Measurements from ENCODE around the gene ATP5PD.
"Not testable (repeated sequence)": the region's sequence is repeated elsewhere in the genome, so short reads cannot be mapped to it uniquely, and the experiment has no call there.

The ATP5PD gene

DNA sequence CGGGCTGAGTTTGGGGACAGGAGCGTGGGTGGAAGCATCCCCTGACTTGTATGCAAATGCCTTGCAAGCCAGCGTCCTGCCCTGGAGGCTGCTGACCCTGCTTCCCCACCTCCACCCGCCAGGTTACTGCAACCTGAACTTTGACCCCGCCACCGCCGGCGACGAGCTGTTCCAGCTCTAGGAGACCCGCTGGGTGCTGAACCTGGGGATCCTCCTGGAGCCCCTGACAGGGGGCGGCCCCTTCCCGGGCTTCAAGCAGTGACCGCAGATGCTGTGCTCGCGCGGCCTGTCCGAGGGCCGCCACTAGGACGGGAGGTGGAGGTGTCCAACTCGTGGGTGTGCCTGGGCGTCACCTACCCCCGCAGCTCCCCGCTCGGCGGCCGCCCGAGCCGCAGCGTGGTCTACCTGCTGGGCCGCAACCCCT, 30.3 kb upstream of the ATP5PD start:
- no peak for DNase-seq

DNA sequence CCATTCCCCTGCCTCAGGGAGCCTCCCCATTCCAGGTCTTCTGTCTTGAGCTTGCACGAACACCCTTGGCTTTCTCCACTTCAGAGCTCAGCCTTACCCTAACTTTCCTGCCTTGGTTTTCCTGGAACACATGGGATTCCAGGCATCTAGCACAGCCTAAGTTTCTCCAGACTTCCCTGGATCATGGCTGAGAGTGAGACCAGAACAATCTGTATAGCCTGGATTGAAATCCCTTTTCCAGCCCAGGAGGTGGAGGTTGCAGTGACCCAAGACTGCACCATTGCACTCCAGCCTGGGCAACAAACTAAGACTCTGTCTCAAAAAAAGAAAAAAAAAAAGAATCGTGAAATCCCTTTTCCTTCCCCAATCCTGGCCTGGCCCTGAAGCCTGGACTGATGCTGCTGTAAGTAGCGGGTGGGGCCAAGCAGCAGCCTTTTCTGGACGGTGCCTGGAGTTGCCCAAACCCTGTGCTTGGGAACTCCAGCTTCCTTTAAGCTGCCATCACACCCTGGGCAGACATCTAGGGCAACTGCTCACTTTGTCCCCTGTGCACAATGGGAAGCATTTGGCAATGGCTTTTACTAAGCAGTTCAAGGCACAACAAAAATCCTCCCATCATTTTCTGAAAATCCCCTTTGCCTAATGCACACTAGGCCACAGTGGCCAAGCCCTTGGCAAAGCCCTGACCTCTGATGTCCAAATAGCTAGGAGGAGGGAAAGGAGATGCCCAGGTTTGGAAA, 29.0 kb upstream of the ATP5PD start:
- no peak for DNase-seq

DNA sequence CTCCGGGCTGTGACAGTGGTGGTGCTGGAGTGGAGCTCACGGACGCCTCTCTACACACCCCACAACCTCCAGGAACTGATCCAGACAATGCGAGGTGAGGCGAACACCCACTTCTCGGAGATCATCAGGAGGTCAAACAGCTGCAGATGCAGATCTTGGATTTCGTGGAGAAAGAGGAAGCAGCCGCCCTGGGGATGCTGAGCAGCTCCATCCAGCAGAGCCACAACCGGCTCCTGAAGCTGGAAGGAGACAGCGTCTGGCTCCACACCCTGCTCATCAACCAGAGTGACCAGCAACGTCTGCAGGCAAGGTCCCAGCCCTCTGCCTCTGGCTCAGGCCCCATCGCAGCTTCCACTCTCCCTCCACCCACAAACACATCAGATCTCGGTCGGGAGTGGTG, 27.8 kb upstream of the ATP5PD start:
- no peak for DNase-seq

DNA sequence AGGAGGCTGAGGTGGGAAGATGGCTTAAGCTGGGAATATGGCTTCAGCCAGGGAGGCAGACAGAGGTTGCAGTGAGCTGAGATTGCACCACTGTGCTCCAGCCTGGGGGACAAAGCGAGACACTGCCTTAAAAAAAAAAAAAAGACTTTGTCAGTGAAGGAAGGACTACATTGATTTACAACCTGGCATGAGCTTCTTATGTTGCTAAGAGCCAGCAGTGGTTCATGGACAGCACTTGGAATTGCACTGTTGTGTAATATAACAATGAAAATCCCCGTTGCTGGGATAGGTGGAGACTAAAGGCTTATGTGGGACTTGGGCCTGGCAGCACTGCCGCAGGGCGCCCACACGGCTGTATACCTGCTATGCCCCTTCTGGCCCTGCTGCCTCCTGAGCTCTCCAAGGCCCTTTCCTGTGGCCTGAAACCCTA, 26.9 kb upstream of the ATP5PD start:
- DNase-seq = no peak

DNA sequence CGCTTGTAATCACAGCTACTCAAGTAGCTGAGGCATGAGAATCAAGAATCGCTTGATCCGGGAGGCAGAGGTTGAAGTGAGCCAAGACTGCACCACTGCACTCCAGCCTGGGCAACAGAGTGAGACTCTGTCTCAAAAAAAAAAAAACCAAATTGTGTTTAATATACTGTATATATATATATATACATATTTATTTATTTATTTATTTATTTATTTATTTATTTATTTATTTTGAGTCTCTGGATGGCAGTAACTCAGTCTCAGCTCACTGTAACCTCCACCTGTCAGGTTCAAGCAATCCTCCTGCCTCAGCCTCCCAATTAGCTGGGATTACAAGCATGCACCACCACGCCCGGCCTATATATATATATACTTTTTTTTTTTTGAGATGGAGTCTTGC, 26.1 kb upstream of the ATP5PD start:
- DNase-seq = not testable (repeated sequence)

DNA sequence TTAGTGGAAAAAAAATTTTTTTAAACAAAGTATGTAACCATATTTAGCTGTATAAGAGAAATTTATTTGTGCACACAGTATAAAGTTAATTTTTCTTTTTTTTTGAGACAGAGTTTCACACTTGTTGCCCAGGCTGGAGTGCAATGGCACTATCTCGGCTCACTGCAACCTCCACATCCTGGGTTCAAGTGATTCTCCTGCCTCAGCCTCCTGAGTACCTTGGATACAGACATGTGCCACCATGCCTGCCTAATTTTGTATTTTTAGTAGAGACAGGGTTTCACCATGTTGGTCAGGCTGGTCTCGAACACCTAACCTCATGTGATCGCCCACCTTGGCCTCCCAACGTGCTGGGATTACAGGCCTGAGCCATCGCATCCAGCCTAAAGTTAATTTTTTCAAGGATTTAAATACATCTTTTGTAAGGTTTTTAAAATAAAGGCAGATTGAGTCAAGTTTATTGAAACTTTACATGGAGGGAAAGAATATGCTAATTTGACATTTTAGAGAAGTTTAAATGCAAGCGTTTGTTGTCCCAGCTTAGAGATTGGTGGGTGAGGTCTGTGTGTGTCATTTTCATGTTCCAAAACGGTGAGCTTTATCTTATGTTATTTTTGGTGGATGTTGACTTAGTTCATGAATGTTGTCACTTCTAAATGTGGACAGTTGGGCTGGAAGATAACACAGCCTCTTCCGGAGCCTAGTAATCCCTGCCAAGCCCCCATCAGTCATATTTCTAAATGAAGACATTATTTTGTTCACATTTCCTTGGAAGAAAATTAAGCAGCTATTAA, 24.9 kb upstream of the ATP5PD start:
- not testable (repeated sequence) for DNase-seq

DNA sequence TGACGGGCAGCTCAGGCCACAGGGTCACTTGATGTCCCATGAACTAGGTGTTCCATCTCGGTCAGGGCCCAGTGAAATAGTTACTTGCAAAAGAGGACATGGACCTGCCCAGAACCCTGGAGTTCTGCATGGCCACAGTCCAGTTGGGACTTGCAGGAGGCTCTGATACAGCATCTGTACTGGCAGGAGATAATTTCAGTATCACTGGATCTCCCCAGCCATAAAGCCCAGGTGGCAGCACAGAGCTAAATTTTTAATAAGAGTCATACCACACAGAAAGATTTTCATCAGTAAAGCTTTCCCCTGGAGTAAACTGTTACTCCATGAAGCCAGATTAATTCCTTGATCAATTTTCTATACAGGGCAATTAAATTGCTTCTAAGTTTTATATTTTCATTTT, 23.0 kb upstream of the ATP5PD start:
- no peak for DNase-seq

DNA sequence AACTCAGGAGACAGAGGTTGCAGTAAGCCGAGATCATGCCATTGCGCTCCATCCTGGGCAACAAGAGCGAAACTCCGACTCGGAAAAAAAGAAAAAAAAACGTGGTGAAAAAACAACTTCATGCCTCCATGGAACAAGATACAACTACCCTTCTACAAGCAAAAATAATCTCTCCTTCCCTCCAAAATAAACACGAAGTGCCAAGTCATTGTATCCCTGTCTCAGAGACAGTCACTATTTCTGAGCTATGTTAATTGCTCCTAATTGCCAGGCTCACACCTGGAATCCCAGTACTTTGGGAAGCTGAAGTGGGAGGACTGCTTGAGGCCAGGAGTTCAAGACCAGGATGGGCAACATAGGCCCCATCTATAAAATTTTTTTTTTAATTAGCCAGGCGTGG, 22.0 kb upstream of the ATP5PD start:
- DNase-seq = no peak

DNA sequence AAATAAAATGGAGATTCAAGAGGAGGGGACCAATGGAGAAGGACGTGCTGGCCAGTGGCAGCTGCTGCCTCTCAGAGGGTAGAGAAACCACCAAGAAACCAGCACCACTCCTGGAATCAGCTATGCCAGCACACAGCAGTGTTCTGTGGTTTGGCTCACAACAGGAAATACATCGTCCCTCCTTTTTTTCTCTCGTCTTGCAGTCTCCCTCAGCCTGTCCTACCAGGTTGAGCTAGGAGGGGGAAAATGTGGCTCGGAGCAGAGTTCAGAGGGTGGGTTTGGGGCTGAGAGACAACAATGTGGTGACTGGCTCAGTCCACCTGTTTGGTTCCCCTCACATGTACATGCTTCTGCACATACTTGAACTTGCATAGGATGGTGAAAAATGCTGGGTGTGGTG, 21.1 kb upstream of the ATP5PD start:
- no peak for DNase-seq

DNA sequence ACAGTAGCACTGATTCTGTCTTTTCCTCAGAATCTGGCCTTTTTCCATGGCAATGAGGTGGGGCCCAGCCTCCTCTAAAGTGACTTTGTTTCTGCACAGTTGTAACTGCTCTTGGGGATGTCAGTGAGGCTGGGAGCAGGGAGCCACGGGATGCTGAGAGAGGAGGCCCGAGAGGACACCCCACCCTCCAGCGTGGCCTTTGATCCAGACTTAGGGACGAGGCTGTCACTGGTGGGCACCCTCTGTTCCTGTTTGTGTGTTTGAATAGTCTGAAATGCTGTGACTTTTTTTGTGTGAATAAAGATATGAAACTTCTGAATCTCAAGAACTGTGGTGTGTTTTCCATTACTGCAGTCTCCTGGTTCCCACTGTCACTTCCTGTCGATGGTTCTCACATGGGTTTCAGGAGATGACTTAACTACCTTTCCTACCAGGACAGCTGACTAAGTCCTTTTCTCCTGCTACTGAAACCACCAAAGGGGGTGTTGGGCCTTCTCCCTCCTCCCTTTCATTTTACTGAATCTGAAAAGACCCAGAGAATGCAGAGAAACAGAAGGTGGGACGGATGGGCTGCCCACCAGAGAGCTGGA, 18.9 kb upstream of the ATP5PD start:
- no peak for DNase-seq

DNA sequence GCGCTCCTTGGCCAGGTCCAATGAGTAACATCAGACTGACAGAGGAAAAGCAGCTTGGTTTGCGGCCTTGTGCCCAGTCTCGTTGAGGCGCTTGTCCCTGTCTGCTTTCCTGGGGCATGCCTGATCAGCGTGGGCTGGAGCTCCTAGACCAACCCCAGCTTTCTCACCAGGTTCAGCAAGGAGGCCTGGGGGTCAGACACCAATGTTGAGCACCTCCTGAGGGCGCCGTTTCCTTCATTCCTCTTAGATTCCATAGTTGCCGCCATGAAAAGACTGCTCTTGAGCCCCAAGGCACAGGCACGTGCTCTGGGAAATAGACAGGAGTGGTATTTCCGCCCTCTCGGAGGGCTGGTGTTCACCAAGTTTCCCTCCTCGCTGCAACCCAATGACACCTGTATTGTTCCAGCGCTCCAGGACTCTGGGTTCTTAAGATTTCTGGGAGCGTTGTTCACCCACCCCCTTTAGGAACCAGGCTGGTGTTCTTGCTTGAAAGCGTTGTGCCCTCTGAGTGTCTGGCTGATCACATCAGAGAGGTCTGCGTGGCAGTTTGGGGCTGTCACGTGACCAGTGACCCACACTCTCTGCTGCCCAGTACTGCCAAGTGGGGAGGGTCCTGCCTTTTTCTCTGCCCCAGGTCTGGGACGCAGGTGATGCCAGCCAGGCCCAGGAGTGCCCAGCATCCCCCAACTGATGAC, 18.2 kb upstream of the ATP5PD start:
- no peak for DNase-seq

DNA sequence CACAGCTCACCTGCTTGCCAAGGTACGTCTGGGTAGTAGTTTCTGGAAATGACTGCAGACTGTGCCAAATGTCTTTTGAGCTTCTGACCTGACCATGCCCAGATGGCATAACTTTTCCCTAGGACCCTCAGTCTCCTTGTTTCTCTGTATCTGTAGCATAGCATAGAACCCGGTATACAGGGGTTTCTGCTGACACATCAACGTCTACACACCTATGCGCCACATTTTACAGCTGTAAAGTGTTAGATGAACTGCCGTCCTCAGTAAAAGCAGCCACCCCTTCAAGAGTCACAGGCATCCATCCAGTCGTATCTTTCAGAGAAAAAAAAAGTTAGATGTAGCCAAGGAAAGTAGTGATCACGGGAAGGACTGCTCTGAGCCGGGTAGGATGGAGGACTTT, 17.7 kb upstream of the ATP5PD start:
- DNase-seq = no peak

DNA sequence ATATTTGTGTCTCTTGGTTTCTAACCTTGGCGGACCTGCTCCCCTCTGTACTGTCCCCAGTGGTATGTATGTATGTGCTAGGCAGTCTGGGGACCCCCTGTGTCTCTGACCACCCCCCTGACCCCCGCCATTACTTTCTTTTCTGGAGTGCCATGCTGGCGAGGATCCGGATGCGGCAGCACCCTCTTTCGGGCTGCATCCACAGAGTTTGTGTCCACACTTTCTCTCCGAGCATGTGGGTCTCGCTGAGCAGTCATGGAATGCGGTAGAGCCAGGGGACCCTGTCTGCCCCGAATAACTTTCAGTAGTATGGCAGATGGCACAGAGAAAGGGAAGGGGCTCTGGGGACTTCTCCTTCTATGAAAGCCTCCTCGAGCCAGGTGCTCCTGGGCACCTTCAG, 17.3 kb upstream of the ATP5PD start:
- DNase-seq = no peak

DNA sequence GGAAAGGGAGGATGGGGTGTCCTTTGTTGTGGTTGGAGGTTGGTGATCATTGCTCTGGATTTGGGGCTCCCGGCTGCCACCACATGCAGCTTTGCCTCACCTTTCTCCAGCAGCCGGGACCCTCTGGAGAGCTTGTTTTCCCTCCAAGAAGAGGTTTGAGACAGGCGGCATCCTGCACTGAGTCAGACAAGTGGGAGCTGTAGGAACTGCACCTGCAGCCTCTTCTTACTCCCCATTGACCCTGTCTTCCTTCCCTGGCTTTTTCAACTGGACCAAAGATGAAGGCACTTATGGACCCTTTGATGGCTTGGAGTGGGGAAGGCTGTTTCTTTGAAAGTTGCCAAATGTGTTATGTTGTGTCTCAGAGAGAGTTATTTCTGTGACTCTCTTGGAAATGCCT, 16.9 kb upstream of the ATP5PD start:
- DNase-seq = no peak

DNA sequence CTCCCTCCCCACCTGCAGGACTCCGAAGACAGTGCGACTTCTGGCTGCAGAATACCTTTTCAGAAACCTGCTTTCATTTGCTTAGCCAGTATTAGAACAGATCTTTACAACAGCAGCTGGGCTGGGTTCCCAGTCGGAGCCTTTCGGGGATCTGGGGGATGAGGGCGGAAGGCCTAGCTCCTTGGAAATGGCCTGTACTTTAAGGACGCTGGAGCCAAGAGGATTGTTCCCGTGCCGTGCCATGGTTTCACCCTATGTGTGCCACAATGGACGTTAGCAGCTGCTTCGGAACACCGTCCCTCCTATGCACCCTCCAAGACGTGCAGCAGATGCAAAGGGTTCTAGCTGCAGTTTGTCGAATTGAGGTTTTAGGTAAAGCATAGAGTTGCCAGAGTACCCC, 16.4 kb upstream of the ATP5PD start:
- DNase-seq = no peak

DNA sequence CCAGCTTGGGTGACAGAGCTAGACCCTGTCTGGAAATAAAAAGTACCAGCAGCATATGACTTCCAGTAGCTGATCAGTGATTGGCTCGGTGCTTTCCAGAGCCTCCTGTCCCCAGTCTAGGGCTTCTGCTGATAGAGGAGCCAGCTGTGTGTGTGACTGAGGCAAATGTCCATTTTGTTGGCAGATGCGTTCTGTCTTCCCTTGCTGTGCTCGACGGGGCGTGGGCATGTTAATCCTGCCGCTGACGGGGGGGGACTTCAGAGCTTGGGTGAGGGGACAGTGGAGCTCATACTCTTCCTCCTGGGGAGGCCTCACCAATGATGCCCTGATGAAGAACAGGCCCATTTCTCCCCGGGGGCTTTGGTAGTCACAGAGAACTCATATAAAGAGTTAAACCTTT, 14.8 kb upstream of the ATP5PD start:
- no peak for DNase-seq

DNA sequence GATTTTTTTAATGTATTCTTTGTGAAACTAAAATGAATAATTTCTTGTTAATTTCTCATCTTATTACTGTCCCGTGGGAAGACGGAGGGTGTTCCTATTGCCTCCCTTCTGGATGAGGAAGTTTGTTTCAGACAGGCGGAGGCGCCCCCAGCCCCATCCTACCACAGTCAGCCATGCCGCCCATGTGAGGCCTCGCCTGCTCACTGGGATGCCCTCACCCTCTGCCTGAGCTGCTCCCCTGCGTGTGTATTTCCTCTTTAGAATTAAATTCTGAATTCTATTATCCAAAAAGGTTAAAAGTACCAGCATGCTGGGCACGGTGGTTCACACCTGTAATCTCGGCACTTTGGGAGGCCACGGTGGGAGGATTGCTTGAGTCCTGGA, 14.3 kb upstream of the ATP5PD start:
- DNase-seq = no peak

DNA sequence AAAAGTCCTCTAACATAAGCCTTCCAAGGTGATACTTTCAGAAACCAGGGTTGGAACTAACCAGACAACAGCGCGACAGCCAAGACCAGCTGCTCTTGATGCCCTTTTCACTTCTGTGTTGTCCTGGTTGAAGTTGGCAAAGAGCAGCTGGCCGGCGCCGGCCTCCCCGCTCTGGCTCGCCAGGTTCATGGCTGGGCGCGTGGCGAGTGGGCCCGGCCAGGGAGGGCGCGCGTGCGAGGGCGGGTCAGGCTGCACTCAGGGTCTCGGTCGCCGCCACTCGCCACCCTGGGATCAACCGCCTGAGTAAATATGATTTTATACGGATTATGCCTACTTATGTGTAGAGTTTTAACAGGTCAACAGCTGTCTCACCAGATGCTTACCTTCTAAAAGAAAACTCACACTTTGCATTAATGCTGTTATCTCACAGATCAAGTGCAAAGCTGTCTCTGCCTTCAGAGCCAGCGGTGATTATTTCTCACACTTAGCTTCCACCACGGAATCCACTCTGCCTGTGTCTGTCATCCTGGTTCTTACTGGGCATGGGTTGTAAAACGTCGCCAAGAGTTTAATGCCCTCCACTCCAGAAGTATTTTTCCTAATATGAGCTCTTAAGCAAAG, 13.8 kb upstream of the ATP5PD start:
- DNase-seq = no peak

DNA sequence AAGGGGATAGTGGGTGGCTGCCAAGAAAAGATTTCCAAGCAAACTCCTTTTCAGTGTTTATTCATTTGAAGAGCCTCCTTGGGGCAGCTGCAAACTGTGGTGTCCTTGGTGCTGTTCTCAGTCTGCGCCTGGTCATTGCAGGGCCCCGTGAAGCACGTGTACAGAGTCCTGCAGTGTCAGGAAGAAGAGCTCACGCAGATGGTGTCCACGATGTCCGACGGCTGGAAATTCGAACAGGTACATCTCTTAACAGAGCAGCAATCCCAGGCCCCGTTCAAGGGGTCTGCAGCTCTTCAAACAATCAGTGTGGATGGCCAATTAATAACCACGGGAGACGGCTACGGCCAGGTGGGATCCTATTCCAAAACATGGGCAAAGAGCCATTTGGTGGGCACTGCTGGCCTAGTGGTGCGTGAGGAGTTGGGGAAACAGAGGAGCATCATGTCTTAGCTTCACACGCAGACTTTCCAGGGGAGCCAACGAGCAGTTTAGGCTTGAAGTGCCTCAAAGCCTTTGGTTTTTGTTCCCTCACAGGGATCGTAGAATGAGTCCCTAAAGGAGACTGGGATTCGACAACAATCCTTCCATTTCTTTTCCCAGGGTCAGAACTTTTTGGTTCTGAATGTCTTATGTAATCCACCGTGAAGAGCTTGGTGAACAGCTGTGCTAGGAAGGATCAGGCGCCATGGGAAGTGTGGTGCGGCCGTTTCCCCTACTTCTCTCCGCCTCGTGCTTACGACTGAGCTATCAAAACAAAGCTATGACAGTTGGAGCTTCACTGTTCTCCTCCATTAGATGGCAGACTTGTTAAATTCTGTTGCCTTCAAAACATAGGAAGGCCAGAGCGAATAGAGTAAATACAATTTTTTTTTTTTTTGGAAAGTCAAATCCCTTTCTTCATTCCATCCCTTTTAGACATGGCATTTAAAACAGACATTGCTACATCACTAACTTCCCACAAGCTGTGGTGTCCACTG, 12.9 kb upstream of the ATP5PD start:
- peak; percentile 71 for DNase-seq

DNA sequence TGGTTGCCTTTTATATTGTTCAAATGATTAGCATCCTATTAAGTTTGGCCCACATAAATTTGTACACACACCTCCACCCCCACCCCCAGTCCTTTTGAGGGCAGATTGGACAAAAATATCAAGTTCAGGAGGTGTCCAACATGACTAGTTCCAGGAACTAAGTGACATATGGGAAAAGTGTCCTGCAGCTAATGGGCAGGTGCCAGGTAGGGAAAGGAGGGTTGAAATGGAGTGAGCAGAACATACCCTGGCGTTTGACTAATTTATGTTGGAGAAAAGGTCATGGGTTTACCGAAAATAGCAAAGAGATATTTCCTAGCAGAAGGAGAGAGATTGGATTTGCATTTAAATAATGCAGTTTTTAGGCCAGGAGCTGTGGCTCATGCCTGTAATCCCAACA, 5.2 kb upstream of the ATP5PD start:
- no peak for DNase-seq

DNA sequence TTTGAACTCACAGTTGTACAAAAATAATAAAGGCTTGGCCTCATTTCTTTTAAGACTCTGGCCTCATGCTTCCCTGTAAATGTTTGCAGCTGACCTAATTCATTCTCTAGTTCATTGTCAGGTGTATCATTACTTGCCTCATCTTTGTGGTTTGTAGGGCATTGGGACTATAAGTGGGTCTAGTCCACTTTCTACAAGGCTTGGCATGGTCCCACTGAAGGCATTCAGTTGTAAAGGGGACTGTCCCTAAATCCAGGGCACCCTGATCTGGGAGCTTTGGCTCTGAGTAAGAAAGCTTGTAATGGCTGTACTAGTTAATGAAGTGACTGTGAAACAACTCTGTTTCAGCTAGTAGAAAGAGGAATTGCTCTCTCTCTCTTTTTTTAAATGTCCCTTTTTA, 2.9 kb upstream of the ATP5PD start:
- DNase-seq = no peak

DNA sequence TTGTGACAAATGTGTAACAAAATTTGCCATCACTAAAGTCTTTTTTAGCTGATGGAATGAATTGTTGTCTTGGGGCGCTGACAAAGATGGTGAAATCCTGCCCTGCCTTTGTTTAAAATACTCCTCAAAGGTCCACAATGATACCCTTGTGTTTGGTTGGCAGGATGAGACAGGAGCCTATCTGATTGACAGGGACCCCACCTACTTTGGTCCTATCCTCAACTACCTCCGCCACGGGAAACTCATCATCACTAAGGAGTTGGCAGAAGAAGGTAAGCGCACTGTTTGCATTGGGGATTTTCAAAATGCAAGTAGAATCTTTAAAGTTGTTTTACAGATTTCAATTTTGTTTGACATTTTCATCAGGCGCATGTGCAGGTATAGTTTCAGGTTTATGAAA, 2.3 kb upstream of the ATP5PD start:
- no peak for DNase-seq
